Keratinocyte (primary cell): ENCODE data around the gene SECTM1.

Experiments used
- CTCF ChIP-seq, 3 experiments: IDR thresholded peaks in 1 of 3; conservative IDR thresholded peaks in 1 of 3; optimal IDR thresholded peaks in 1 of 3; 2 replicates in 2 of 3; 3 replicates in 1 of 3; pipeline versions ENCODE3 to v1.5.1; 2011; ENCODE audit warnings: low read length in 3 of 3, mild to moderate bottlenecking in 3 of 3, moderate library complexity in 2 of 3, control low read depth in 1 of 3, inconsistent platforms in 1 of 3; ENCODE audit not compliant: insufficient read depth in 2 of 3; ENCODE audit errors: extremely low read depth in 1 of 3
- EZH2 ChIP-seq: IDR thresholded peaks from one replicate; pipeline ENCODE4 v1.6.1; 2012; ENCODE audit warnings: inconsistent platforms, mild to moderate bottlenecking, low read length, moderate library complexity

DNA sequence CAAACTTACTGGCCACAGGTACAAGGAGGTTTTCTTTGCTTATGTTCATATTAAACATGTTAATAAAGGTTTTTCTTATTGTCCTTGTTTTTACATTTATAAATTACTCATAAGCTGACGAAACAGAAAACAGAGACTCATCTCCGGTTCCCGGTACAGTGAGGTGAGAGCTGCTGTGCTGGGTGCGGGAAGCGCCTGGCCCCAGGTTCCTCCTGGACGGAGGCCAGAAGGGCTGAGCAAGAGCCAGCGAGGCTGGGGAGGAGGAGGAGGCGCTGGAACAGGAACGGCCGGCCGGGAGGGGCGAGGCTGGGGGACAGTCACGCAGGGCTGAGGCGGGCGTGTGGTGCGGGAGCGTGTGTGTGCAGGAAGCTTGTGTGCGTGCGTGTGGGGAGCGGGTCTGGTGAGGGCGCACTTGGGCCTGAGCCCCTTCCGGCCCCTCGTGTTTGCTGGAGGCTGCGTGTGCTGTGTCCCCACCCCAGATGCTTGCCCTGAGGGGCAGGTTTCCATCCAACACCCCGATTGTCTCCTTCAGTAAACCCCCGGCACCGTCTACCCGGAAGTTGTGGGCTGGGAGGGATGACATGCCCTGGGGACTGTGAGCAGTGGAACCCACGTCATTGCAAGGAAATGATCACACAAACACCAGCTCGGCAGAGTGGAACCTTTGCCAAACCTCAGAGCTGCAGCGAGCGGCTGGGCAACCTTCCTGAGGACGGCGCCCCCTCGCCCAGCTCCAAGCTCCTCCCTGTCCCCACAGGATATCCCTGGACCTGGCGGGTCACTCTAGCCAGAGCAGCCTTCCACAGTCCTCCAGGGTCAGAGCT is 35.6 kb downstream of the SECTM1 start:
- peak in 2 of 3 experiments; percentile 5 to 31 for TF ChIP-seq CTCF (optimal IDR thresholded peaks at IDR 0.05 in 1 of 3, IDR thresholded peaks at IDR 0.05 in 1 of 3, conservative IDR thresholded peaks at IDR 0.05 in 1 of 3; ENCODE audit: extremely low read depth in 1 of 3, insufficient read depth in 2 of 3, low read length in 3 of 3)
- TF ChIP-seq EZH2, result no peak
